ENCODE results near the gene FLAD1.

DNA sequence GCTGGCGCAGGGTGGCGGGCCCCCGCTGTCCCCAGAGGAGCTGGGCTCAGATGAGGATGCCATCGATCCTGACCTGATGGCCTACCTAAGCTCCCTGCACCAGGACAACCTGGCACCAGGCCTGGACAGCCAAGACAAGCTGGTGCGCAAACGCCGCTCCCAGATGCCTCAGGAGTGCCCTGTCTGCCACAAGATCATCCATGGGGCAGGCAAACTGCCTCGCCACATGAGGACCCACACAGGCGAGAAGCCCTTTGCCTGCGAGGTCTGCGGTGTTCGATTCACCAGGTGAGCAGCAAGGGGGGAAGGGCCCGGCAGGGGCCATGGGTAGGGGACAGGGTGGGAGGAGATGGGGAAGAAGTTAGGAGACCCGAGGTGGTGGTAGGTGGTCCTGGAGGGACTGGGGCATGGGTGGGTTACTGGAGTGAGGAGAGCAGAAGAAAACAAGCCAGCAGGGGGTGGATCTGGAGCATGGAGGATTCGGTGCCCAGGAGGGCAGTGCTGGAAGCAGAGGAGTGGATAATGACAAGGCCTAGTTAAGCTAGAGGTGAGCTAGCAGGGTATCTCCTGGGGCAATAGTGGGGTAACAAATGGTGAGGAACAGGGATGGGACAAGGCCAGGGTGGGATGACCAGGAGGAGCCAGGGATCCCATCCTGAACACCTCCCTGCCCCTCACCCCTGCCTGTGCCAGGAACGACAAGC is 32.5 kb downstream of the FLAD1 start:
- TF ChIP-seq, protein P1, sequence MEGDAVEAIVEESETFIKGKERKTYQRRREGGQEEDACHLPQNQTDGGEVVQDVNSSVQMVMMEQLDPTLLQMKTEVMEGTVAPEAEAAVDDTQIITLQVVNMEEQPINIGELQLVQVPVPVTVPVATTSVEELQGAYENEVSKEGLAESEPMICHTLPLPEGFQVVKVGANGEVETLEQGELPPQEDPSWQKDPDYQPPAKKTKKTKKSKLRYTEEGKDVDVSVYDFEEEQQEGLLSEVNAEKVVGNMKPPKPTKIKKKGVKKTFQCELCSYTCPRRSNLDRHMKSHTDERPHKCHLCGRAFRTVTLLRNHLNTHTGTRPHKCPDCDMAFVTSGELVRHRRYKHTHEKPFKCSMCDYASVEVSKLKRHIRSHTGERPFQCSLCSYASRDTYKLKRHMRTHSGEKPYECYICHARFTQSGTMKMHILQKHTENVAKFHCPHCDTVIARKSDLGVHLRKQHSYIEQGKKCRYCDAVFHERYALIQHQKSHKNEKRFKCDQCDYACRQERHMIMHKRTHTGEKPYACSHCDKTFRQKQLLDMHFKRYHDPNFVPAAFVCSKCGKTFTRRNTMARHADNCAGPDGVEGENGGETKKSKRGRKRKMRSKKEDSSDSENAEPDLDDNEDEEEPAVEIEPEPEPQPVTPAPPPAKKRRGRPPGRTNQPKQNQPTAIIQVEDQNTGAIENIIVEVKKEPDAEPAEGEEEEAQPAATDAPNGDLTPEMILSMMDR (IDR thresholded peaks at IDR 0.05) = no peak
- no peak for TF ChIP-seq POLR2A (IDR thresholded peaks at IDR 0.05)

All from heart left ventricle (tissue), 13 donors.